ENCODE data around the gene IFIT1. TPM values are rescaled to one million over a fixed set of nuclear protein-coding genes. Genes with fewer than 3 reads are reported as not detected.

The IFIT1 gene
- 12.3 and 13.3 TPM in 2 replicates for total RNA-seq

GRCh38 chr10:89391907-89392756, at the start of gene IFIT1:
Gene IFIT1, plus strand, starts transcription at chr10:89392623. Its CDS starts 90 bp downstream, at chr10:89392713.

GRCh38 chr10:89377705-89378637, 14.5 kb upstream of the IFIT1 start, which contains the start of gene IFIT1B:
Gene IFIT1B, plus strand, starts transcription at chr10:89378056. Its CDS starts 80 bp downstream, at chr10:89378136.

GRCh38 chr10:89414146-89414878, 21.9 kb downstream of the IFIT1 start, which contains the start of gene IFIT5:
Gene IFIT5, plus strand, starts transcription at chr10:89414568. Its CDS starts 231 bp downstream, at chr10:89414799.

Other genes with a start within 250 kb of the IFIT1 start
- gene CH25H, start 185.3 kb upstream of the IFIT1 start, total RNA-seq, result 0.30 and 0.34 TPM in 2 replicates
- gene LIPA, start 140.8 kb upstream of the IFIT1 start, total RNA-seq, result 67.2 and 72.8 TPM in 2 replicates
- 1.8 and 2.0 TPM in 2 replicates for gene IFIT2, start 90.6 kb upstream of the IFIT1 start, total RNA-seq
- 5.7 and 5.9 TPM in 2 replicates for gene IFIT3, start 64.6 kb upstream of the IFIT1 start, total RNA-seq
- not detected in 2 replicates for gene IFIT1B, start 14.6 kb upstream of the IFIT1 start, total RNA-seq
- gene IFIT5, start 21.9 kb downstream of the IFIT1 start, total RNA-seq, result 12.2 and 13.6 TPM in 2 replicates
- 3.6 and 3.9 TPM in 2 replicates for gene SLC16A12, start 143.0 kb downstream of the IFIT1 start, total RNA-seq

Measured in bronchus fibroblast of lung (primary cell).